Measurements from ENCODE around the gene PICK1.
"Not testable (repeated sequence)": the region's sequence is repeated elsewhere in the genome, so short reads cannot be mapped to it uniquely, and the experiment has no call there.

Gene PICK1

DNA sequence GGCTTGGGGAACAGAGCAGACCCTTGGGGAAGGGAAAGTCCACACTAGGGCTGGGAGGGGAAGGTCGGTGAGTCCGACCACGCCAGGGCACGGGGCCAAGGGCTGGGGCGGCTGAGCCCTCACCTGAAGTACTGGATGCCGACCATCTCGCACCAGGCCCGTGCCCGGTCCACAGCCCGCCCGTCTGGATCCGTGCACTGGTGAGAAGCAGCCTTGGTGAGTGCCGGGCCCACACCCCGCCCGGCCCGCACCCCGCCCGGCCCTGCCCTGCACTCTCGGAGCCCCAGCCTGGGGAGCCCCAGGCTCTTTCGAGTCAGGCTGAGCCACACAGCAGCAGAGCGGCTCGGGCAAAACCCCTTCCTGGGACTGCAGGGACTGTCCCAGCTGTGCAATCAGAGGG is 55.2 kb downstream of the PICK1 start:
- no peak for TF ChIP-seq CTCF (IDR thresholded peaks at IDR 0.05; ENCODE audit: extremely low read depth, missing control alignments)
- DNase-seq (ENCODE audit: low spot score), result no peak

GRCh38 chr22:38114484-38115398 is 57.5 kb downstream of the PICK1 start:
- peak; percentile 89 for TF ChIP-seq CTCF (IDR thresholded peaks at IDR 0.05; ENCODE audit: extremely low read depth, missing control alignments)

DNA sequence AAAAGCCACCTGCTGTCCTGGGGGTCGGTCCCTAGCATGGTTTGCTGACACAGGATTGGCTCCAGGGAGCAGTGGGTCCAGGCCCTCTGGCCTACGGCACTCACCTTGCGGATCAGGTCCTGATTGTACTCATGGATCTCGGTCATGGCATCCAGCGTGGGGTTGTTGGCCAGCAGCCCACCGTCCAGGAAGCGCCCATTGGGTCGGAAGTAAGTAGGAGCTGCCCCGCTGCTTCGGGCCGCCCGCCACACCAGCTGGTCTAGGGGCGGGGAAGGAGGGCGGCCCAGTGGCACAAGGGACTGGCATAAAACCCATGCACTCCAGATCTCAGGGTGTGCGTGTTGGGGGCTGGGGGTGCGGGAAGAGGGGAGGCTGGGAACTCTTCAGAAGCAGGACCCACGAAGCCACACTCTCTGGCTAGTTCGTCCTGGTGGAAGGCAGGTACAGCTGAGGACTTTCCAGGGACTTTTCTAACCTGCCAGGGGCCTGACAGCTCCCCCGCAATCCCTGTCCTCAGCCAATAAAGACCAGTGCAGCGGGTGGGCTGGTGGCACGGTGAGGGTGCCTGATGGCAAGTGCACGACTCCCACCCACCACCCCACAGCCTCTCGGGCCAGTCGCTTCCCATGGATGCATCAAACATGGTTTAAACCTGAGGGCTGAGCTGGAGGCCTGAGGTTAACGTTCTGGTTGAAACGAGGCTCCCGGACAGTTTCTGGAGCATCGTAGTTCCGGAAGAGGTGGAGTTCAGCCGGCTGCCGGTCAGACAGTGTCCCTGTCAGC is 58.4 kb downstream of the PICK1 start:
- DNase-seq (ENCODE audit: low spot score), result no peak
- TF ChIP-seq CTCF (IDR thresholded peaks at IDR 0.05; ENCODE audit: extremely low read depth, missing control alignments), result no peak

More at GRCh38 chr22:38114484-38115398, 57.5 kb downstream of the PICK1 start:
- peak; percentile 95 for DNase-seq (ENCODE audit: low spot score)

DNA sequence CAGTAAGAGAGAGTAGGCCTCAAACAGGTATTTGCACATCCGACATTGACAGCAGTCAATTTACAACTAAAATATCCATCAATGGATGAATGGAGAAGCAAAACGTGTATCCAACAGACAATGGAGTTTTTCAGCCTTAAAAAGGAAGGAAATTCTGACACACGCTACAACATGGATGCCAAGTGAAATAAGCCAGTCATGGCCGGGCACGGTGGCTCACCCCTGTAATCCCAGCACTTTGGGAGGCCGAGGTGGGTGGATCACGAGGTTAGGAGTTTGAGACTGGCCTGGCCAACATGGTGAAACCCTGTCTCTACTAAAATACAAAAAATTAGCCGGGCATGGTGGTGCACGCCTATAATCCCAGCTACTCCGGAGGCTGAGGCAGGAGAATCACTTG is 60.4 kb downstream of the PICK1 start:
- DNase-seq (ENCODE audit: low spot score), result not testable (repeated sequence)

DNA sequence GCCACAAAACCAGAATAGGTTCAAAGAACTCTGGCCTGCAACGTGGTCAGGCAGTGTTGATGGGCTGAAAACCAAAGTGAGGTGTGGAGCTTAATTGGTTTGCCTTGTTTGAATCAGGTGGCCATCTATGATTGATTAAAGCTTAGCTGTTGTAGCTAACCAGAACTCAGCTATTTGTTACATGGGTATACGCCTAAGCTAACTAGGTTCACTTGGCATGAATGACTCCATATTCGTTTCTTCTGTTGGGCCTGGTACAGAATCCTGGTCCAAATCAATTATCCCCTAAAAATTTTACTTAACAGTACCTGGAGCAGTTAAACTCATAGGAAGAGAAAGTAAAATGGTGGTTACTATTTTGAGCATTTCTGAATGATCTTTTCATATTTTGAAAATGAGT is 61.0 kb downstream of the PICK1 start:
- DNase-seq (ENCODE audit: low spot score), result no peak
- TF ChIP-seq CTCF (IDR thresholded peaks at IDR 0.05; ENCODE audit: extremely low read depth, missing control alignments), result no peak

DNA sequence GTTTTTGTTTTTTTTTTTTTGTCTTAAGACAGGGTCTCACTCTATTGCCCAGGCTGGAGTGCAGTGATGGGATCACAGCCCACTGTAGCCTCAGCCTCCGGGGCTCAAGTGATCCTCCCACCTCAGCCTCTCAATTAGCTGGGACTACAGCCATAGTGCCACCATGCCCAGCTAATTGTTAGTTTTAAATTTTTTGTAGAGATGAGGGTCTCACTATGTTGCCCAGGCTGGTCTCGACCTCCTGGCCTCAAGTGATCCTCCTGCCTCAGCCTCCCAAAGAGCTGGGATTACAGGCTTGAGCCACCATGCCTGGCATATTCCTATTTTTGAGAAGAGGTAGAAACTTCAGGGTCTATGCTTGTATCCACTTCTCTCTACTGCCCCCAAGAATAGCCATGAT is 61.5 kb downstream of the PICK1 start:
- not testable (repeated sequence) for DNase-seq (ENCODE audit: low spot score)

- no peak for TF ChIP-seq CTCF (IDR thresholded peaks at IDR 0.05; ENCODE audit: extremely low read depth, missing control alignments)
- DNase-seq (ENCODE audit: low spot score), result no peak
These were observed 63.3 kb downstream of the PICK1 start for GRCh38 chr22:38120359-38121110.

GRCh38 chr22:38122616-38123015 is 65.4 kb downstream of the PICK1 start:
- DNase-seq (ENCODE audit: low spot score), result no peak
- no peak for TF ChIP-seq CTCF (IDR thresholded peaks at IDR 0.05; ENCODE audit: extremely low read depth, missing control alignments)

Data from GM20000 (cell line).